GM18520 (cell line): ENCODE data around the gene PERCC1.
"Not testable (repeated sequence)": the region's sequence is repeated elsewhere in the genome, so short reads cannot be mapped to it uniquely, and the experiment has no call there.

ENCODE experiments used
- ATAC-seq: cut with Tn5 transposase; IDR thresholded peaks from one replicate; pipeline ENCODE4 v1.9.1; 2021; ENCODE audit not compliant: unreplicated experiment

The PERCC1 gene

GRCh38 chr16:1466054-1466453 is 35.2 kb downstream of the PERCC1 start:
- no peak for ATAC-seq

GRCh38 chr16:1466968-1467521 is 36.2 kb downstream of the PERCC1 start:
- no peak for ATAC-seq

GRCh38 chr16:1468426-1468810 is 37.5 kb downstream of the PERCC1 start:
- ATAC-seq = no peak

- ATAC-seq = not testable (repeated sequence)
Measured at GRCh38 chr16:1469141-1469540, 38.3 kb downstream of the PERCC1 start.

- no peak for ATAC-seq
Measured at GRCh38 chr16:1469693-1470201, 38.9 kb downstream of the PERCC1 start.

- no peak for ATAC-seq
Measured at GRCh38 chr16:1470481-1471251, 39.8 kb downstream of the PERCC1 start.

GRCh38 chr16:1471569-1472194 is 40.8 kb downstream of the PERCC1 start:
- no peak for ATAC-seq

GRCh38 chr16:1472974-1473373 is 42.1 kb downstream of the PERCC1 start:
- no peak for ATAC-seq

- peak; percentile 13 for ATAC-seq
Measured at GRCh38 chr16:1474082-1474795, 43.4 kb downstream of the PERCC1 start.

GRCh38 chr16:1474796-1475551 is 44.1 kb downstream of the PERCC1 start, which contains the start of gene CLCN7:
CLCN7 (minus strand) TSS chr16:1475028; CDS start chr16:1474974, 54 bp downstream.
- peak; percentile 72 for ATAC-seq

GRCh38 chr16:1475552-1476114 is 44.8 kb downstream of the PERCC1 start:
- no peak for ATAC-seq

- ATAC-seq = no peak
Measured at GRCh38 chr16:1477033-1477432, 46.2 kb downstream of the PERCC1 start.

- ATAC-seq = not testable (repeated sequence)
Measured at GRCh38 chr16:1478937-1479336, 48.1 kb downstream of the PERCC1 start.

- ATAC-seq = no peak
Measured at GRCh38 chr16:1481906-1482835, 51.3 kb downstream of the PERCC1 start.
